Stimulated activated CD8-positive, alpha-beta memory T cell treated with anti-CD3 and anti-CD28 coated beads, Interleukin-7, amount 100 ng/mL, for 24 hours (primary cell): ENCODE data around the gene SLC36A2.
"Not testable (repeated sequence)": the region's sequence is repeated elsewhere in the genome, so short reads cannot be mapped to it uniquely, and the experiment has no call there.

ENCODE experiments used
- DNase-seq: peaks from one replicate; pipeline ENCODE4 v3.0.0-alpha.2; 2020; ENCODE audit warnings: low read depth

SLC36A2 gene

GRCh38 chr5:151347369-151347768, at the start of gene SLC36A2:
SLC36A2 (minus strand) TSS chr5:151347559; CDS start chr5:151347460, 99 bp downstream.
- no peak for DNase-seq

- DNase-seq, result no peak
Measured at GRCh38 chr5:151388960-151389359, 41.6 kb upstream of the SLC36A2 start.

- no peak for DNase-seq
Measured at GRCh38 chr5:151384106-151384505, 36.7 kb upstream of the SLC36A2 start.

- DNase-seq, result no peak
Measured at GRCh38 chr5:151383011-151383410, 35.7 kb upstream of the SLC36A2 start.

GRCh38 chr5:151382576-151382975, 35.2 kb upstream of the SLC36A2 start:
- DNase-seq, result no peak

GRCh38 chr5:151381899-151382298, 34.5 kb upstream of the SLC36A2 start:
- DNase-seq, result no peak

- DNase-seq, result no peak
Measured at GRCh38 chr5:151378616-151379015, 31.3 kb upstream of the SLC36A2 start.

GRCh38 chr5:151374539-151374938, 27.2 kb upstream of the SLC36A2 start:
- no peak for DNase-seq

- not testable (repeated sequence) for DNase-seq
Measured at GRCh38 chr5:151367038-151367437, 19.7 kb upstream of the SLC36A2 start.

GRCh38 chr5:151363673-151364072, 16.3 kb upstream of the SLC36A2 start:
- no peak for DNase-seq

- no peak for DNase-seq
Measured at GRCh38 chr5:151362970-151363369, 15.6 kb upstream of the SLC36A2 start.

- DNase-seq, result no peak
Measured at GRCh38 chr5:151359391-151359790, 12.0 kb upstream of the SLC36A2 start.

- DNase-seq, result no peak
Measured at GRCh38 chr5:151357792-151358191, 10.4 kb upstream of the SLC36A2 start.

- no peak for DNase-seq
Measured at GRCh38 chr5:151357097-151357496, 9.7 kb upstream of the SLC36A2 start.

GRCh38 chr5:151351671-151352070, 4.3 kb upstream of the SLC36A2 start:
- no peak for DNase-seq

GRCh38 chr5:151348789-151349188, 1.4 kb upstream of the SLC36A2 start:
- no peak for DNase-seq

- no peak for DNase-seq
Measured at GRCh38 chr5:151345808-151346478, 1.4 kb downstream of the SLC36A2 start.

- DNase-seq, result no peak
Measured at GRCh38 chr5:151345187-151345807, 2.1 kb downstream of the SLC36A2 start.

GRCh38 chr5:151344088-151344487, 3.3 kb downstream of the SLC36A2 start:
- no peak for DNase-seq

- DNase-seq, result no peak
Measured at GRCh38 chr5:151340004-151340403, 7.4 kb downstream of the SLC36A2 start.

GRCh38 chr5:151338734-151339133, 8.6 kb downstream of the SLC36A2 start:
- DNase-seq, result no peak

- no peak for DNase-seq
Measured at GRCh38 chr5:151332857-151333256, 14.5 kb downstream of the SLC36A2 start.

GRCh38 chr5:151328734-151329133, 18.6 kb downstream of the SLC36A2 start:
- no peak for DNase-seq

GRCh38 chr5:151327585-151327984, 19.8 kb downstream of the SLC36A2 start:
- no peak for DNase-seq
